HEK293T (cell line): ENCODE measurements around the gene CIDEC.

Experiments used
- CTCF ChIA-PET: fragments of 350-600 bp; formaldehyde crosslinking; extraction: SDS; loops from one replicate; lab custom pipeline; 2021; ENCODE audit warnings: antibody characterized with exemption, inconsistent platforms; lab: Yijun Ruan, JAX
- POLR2A ChIA-PET: fragments of 350-600 bp; formaldehyde crosslinking; extraction: SDS; loops from one replicate; lab custom pipeline; 2020; ENCODE audit warnings: antibody characterized with exemption, inconsistent platforms; lab: Yijun Ruan, JAX
- DNase-seq: peaks from one replicate; pipeline ENCODE4 v3.0.0; 2012; ENCODE audit warnings: mixed read lengths; ENCODE audit errors: extremely low spot score
- ARNT ChIP-seq: fragments of 450-650 bp; IDR thresholded peaks from 2 replicates; pipeline ENCODE4 v1.6.1; 2017; ENCODE audit warnings: mild to moderate bottlenecking
- BHLHE40 ChIP-seq: fragments of 450-650 bp; IDR thresholded peaks from 2 replicates; pipeline ENCODE4 v1.6.1; 2016; ENCODE audit warnings: mild to moderate bottlenecking, moderate library complexity, borderline replicate concordance
- CTBP1 ChIP-seq: fragments of 450-650 bp; IDR thresholded peaks from 2 replicates; pipeline ENCODE4 v1.6.1; 2016; ENCODE audit warnings: borderline replicate concordance
- ELF4 ChIP-seq: fragments of 450-650 bp; IDR thresholded peaks from 2 replicates; pipeline ENCODE4 v1.6.1; 2017; ENCODE audit warnings: antibody characterized with exemption
- FOXA1 ChIP-seq: fragments of 450-650 bp; IDR thresholded peaks from 2 replicates; pipeline ENCODE4 v1.6.1; 2016; ENCODE audit warnings: mild to moderate bottlenecking
- FOXK2 ChIP-seq: fragments of 450-650 bp; IDR thresholded peaks from 2 replicates; pipeline ENCODE4 v1.6.1; 2016; ENCODE audit warnings: mild to moderate bottlenecking
- FOXM1 ChIP-seq: fragments of 450-650 bp; IDR thresholded peaks from 2 replicates; pipeline ENCODE4 v1.6.1; 2017; ENCODE audit warnings: mild to moderate bottlenecking, borderline replicate concordance
- HDGF ChIP-seq: fragments of 450-650 bp; IDR thresholded peaks from 2 replicates; pipeline ENCODE4 v1.6.1; 2017; ENCODE audit warnings: antibody characterized with exemption, borderline replicate concordance
- L3MBTL2 ChIP-seq: fragments of 450-650 bp; conservative IDR thresholded peaks from 2 replicates; pipeline ENCODE4 v1.6.1; 2016; ENCODE audit warnings: mild to moderate bottlenecking
- LEF1 ChIP-seq: fragments of 450-650 bp; IDR thresholded peaks from 2 replicates; pipeline ENCODE4 v1.6.1; 2017; ENCODE audit warnings: mild to moderate bottlenecking, borderline replicate concordance
- NFRKB ChIP-seq: fragments of 450-650 bp; IDR thresholded peaks from 2 replicates; pipeline ENCODE4 v1.6.1; 2016; ENCODE audit warnings: mild to moderate bottlenecking, moderate library complexity
- SP1 ChIP-seq: fragments of 450-650 bp; IDR thresholded peaks from 2 replicates; pipeline ENCODE4 v1.6.1; 2017
- SUZ12 ChIP-seq: fragments of 450-650 bp; IDR thresholded peaks from 2 replicates; pipeline ENCODE4 v1.6.1; 2016; ENCODE audit warnings: mild to moderate bottlenecking
- TARDBP ChIP-seq: fragments of 450-650 bp; IDR thresholded peaks from 2 replicates; pipeline ENCODE4 v1.6.1; 2016
- ZNF384 ChIP-seq: fragments of 450-650 bp; IDR thresholded peaks from 2 replicates; pipeline ENCODE4 v1.6.1; 2016
- TF ChIP-seq, protein P1 (sequence below): fragments of 450-650 bp; IDR thresholded peaks from 2 replicates; pipeline ENCODE4 v1.6.1; 2016

The CIDEC gene

DNA sequence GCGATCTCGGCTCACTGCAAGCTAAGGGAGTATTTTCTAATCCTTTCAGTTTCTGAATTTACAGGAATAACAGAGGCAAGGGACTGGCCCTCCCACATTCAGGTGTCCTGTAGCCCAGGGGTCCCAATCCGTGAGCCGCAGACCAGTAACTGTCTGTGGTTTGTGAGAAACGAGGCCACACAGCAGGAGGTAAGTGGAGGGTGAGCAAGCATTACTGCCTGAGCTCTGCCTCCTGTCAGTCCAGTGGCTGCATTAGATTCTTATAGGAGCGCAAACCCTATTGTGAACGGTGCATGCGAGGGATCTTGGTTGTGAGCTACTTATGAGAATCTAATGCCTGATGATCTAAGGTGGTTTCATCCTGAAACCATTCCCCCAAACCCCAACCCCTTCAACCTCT, 31.8 kb upstream of the CIDEC start:
- DNase-seq, result no peak
- CTCF ChIA-PET, result no interaction called here
- TF ChIP-seq, protein P1, sequence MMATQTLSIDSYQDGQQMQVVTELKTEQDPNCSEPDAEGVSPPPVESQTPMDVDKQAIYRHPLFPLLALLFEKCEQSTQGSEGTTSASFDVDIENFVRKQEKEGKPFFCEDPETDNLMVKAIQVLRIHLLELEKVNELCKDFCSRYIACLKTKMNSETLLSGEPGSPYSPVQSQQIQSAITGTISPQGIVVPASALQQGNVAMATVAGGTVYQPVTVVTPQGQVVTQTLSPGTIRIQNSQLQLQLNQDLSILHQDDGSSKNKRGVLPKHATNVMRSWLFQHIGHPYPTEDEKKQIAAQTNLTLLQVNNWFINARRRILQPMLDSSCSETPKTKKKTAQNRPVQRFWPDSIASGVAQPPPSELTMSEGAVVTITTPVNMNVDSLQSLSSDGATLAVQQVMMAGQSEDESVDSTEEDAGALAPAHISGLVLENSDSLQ, result 0 out of 2 replicates have a peak, but pooled peaks have one; percentile 22
- TF ChIP-seq LEF1, result no peak
- no peak for TF ChIP-seq NFRKB
- POLR2A ChIA-PET, result interaction anchor here (1.3 kb wide), 1 partner anchor 18 kb away, joined by 5 read pairs; no protein-coding TSS in a partner anchor

DNA sequence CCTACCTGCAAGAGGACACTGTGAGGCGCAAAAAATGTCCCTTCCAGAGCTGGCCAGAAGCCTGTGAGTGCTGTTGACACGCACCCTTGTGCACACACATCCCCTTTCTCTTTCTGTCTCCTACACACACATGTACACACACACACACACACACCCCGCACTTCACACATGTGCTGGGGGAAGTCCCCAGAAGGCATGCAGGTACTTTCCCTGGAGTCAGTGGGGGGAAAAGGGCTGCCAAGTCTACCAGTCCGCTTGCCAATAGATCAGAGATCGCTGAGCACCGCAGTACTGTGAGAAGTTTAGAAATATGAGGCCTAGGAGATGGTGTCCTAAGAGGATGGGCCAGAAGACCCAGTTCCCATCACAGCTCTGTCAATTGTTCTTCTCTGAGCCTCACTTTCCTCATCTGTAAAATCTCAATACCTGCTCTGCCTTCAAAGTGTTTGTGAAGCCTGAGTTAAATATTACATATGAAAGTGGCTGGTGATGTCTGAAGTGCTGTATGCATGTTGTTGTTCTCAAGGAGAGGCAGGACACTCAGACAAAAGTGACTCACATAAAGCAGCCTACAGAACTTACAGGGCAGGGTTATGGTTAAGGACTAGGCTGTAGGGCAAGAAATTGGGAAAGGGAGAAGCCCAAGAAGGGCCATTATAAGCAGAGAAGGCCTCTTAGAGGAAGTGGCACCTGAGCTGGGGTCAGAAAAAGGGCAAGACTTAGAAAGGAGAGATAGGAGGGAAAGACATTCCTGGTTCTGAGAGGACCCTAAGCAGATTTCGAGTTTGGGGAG, 29.4 kb upstream of the CIDEC start:
- CTCF ChIA-PET, result no interaction called here
- TF ChIP-seq LEF1, result no peak
- TF ChIP-seq HDGF, result no peak
- TF ChIP-seq BHLHE40, result no peak
- no peak for TF ChIP-seq ELF4
- no peak for TF ChIP-seq NFRKB
- TF ChIP-seq FOXK2, result no peak
- TF ChIP-seq ARNT, result no peak
- no peak for TF ChIP-seq ZNF384
- TF ChIP-seq FOXM1, result no peak
- TF ChIP-seq SP1, result no peak
- no peak for TF ChIP-seq TARDBP
- POLR2A ChIA-PET, result interaction anchor here (1.2 kb wide), 1 partner anchor 16 kb away, joined by 3 read pairs; no protein-coding TSS in a partner anchor
- no peak for DNase-seq

DNA sequence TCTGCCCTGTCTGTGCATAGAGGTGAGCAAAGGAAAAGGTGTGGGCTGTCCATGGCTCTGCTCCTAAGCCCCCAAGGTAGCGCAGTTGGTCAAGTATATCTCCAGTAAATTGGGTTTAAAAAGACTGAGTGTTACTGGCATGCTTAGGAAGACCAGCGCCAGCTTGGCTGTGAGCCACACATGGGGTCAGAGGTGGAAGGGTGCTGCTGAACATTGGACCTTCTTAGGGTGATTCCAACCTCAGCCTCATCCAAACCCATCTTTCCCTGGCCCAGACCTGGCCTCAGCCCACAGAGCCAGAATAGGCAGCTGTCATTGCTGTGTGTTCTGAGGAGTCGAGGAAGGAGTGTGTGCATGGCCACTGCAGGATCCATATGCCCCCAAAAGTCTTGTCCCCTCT, 28.2 kb upstream of the CIDEC start:
- ChIA-PET POLR2A (interaction anchor here (1.2 kb wide), 1 partner anchor 15 kb away, joined by 3 read pairs; no protein-coding TSS in a partner anchor), CTCF (no interaction called here)
- DNase-seq, result no peak
- TF ChIP-seq, protein P1, result no peak
- no peak for TF ChIP-seq SUZ12
- TF ChIP-seq BHLHE40, result no peak
- TF ChIP-seq FOXK2, result no peak
- TF ChIP-seq LEF1, result no peak
- TF ChIP-seq HDGF, result no peak
- no peak for TF ChIP-seq L3MBTL2
- TF ChIP-seq ELF4, result no peak
- TF ChIP-seq FOXM1, result no peak
- TF ChIP-seq FOXA1, result no peak

DNA sequence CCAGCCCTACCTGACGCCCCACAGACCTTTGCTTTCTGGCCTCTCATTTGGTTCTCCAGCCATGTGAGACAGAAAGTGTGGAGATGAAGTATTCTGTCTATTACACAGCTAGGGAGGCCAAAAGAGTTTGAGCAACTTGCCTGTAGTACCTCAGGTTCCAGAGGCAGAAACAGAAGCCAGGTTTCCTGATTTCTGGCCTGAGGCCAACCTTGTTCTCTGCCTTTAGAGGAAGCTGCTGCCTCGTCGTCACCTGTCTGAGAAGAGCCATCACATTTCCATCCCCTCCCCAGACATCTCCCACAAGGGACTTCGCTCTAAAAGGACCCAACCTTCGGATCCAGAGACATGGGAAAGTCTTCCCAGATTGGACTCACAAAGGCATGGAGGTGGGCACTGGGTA, 26.4 kb upstream of the CIDEC start:
- POLR2A ChIA-PET, result no interaction called here
- TF ChIP-seq SUZ12 (no peak), ARNT (no peak), FOXM1 (no peak), NFRKB (no peak), CTBP1 (no peak), BHLHE40 (no peak), TARDBP (no peak)
- TF ChIP-seq, protein P1, result no peak
- DNase-seq, result no peak
- CTCF ChIA-PET, result interaction anchor here (1.1 kb wide), 1 partner anchor 25 kb away, joined by 3 read pairs; no protein-coding TSS in a partner anchor

DNA sequence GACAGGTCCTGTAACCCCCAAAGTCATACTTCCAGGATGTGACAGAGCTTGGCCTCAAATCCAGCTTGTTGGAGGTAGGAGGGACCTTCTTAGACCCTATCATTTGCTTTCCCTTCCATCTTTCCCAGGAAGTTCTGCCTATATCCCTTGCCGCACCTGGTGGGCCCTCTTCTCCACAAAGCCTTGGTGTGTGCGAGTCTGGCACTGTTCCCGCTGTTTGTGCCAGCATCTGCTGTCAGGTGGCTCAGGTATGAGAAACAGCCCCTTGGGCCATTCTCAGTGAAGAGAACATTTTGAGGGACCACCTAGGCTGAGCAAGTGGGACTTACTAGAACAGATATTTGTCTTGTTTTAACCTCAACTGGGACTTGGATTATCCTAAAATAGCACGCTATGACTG, 23.9 kb upstream of the CIDEC start:
- TF ChIP-seq TARDBP, result no peak
- TF ChIP-seq, protein P1, result no peak
- TF ChIP-seq SP1, result no peak
- TF ChIP-seq CTBP1, result no peak
- no peak for TF ChIP-seq FOXA1
- no peak for TF ChIP-seq ZNF384
- TF ChIP-seq FOXK2, result no peak
- no peak for TF ChIP-seq L3MBTL2
- no peak for TF ChIP-seq HDGF
- TF ChIP-seq ELF4, result no peak
- TF ChIP-seq BHLHE40, result no peak
- no peak for TF ChIP-seq LEF1
- TF ChIP-seq FOXM1, result no peak
- no peak for TF ChIP-seq NFRKB
- TF ChIP-seq SUZ12, result no peak
- TF ChIP-seq ARNT, result no peak
- DNase-seq, result no peak
- ChIA-PET CTCF (no interaction called here), POLR2A (interaction anchor here (0.7 to 1.0 kb wide), 2 partner anchors 12 to 14 kb away, joined by 3 read pairs; no protein-coding TSS in a partner anchor)

DNA sequence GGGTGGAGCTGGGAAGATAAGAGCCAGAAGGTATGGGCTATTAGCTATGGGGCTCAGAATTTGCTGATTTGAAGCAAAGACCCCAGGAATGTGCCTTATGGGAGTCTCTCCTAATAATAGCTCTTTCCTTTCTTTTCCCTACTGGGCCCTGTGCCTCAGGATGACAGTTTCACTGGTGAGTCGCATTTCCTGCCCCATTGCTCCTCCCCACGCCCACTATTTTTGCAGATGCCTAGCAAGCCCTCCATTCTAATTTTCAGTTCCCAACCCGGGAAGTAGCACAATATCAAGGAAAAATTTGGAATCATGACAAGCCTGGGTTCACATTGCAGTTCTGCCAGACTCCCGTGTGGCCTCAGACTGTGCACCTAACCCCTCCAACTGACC, 23.2 kb upstream of the CIDEC start:
- no peak for TF ChIP-seq FOXM1
- TF ChIP-seq ELF4, result no peak
- TF ChIP-seq HDGF, result no peak
- TF ChIP-seq LEF1, result no peak
- TF ChIP-seq NFRKB, result no peak
- no peak for TF ChIP-seq BHLHE40
- TF ChIP-seq ARNT, result no peak
- TF ChIP-seq CTBP1, result no peak
- no peak for TF ChIP-seq SP1
- no peak for TF ChIP-seq ZNF384
- no peak for TF ChIP-seq FOXA1
- no peak for DNase-seq
- POLR2A ChIA-PET, result interaction anchor here (0.9 to 1.6 kb wide), 3 partner anchors 30 to 123 kb away, joined by 3 to 6 read pairs (median 3); partner anchors contain the start of gene CRELD1
- CTCF ChIA-PET, result interaction anchor here (1.1 kb wide), 1 partner anchor 29 kb away, joined by 3 read pairs; no protein-coding TSS in a partner anchor
